Smooth muscle cell of the brain vasculature (primary cell): Measurements from ENCODE around the gene AKAP8.

Experiments
- DNase-seq: peaks from one replicate; pipeline ENCODE4 v3.0.0-alpha.2; 2012; ENCODE audit warnings: low read depth, low spot score

AKAP8 gene

DNA sequence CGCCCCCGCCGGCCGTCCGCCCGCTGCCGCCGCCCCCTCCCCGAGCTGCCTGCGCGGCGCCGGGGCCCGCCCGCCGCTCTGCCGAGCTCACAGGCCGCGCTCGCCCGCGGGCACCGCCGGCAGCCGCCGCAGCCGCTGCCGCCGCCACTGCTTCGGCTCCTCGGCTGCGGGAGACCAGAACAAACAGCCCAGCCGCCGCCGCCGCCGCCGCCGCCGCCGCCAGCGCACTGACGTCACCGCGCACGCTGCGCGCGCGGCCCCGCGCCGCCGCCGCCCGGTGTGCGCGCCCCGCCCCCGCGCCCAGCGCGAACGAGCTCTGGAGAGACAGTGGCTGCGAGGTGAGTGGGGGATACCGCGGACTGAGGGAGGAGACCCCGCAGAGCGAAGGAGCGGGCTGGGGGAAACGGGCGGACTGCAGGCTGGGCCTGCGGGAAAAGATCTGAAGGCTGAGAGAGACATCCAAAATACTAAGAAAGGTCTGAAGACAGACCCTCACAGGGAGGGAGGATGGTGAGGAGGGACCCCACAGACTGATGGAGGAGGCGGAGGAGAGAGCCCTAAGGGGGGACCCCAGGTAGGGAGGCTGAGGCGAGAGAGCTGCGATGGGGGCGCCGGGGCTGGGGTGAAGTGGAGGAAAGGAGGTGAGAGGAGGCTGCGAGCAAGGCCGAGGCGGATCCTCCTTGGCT, 47.1 kb downstream of the AKAP8 start, which contains the start of gene BRD4:
BRD4 (minus strand) TSS at position 229 of the 686 bp plus-strand sequence. CDS start 59,440 bp downstream, outside the sequence.
- DNase-seq = no peak

DNA sequence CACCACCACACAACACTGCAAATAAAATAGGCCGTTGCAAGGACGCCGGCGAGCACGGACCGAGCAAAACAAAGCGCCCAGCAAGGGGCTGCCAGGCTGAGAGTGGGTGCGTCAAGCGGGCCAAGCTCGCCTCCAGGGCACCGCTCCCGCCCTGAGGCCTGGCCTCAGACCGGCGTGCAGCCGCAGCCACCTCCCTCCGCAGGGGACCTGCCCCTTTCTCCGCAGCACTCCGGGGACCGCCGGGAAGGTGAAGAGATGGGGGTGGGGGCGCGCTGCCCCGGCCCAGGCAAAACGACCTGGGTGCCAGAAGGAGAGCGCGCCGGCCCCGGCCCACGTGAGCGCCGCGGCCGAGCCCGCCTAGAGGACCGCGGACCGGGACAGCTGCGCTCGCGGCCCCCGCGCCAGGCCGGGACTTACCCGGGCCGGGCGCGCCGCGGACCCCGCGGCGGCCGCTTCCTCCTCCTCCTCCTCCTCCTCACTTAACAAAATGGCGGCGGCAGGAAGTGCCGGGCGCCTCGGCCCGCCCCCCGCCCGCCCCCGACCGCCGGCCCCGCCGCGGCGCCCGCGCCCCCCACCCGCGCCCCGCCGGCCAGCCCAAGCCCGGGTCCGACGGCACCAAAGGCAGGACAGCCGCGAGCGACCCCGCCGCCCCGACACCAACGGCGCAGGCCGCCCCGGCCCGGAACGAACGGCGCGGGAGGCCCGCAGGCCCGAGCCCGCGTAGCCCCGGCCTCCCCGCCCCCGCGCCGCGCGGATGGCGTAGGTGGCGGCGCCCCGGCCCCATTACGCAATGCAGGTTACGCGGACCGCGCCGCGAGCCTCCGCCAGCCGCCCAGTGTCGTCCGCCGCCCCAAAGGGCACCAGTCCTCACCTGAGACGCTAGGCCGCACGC, 47.9 kb downstream of the AKAP8 start:
- DNase-seq = no peak

DNA sequence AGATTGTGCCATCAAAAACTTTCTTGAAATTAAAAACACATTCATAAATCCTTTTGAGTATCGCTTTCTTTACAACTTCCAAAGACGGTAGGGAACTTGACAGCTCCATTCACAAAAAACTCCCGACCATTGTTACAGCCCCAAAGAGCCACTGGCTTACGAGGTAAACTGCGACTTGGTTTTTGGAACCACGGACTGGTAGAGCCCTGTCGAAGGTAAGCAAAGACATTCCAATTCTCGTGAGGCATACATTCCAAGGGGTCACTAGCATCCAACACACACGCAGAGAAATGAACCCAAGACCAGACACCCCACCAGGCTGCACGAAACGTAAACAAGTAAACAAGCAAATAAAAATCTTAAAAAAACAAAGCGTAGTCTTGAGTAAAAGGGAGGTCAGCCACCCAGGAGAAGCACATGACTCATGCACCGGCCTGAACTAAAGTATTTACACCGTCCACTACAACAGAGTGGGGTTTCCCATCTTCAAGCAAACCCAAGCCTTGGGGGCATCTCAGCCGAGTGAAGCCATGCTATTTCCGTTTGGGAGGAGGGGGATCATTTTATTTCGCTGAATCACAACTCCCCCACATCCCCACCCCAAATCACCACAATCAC, 48.7 kb downstream of the AKAP8 start:
- no peak for DNase-seq

DNA sequence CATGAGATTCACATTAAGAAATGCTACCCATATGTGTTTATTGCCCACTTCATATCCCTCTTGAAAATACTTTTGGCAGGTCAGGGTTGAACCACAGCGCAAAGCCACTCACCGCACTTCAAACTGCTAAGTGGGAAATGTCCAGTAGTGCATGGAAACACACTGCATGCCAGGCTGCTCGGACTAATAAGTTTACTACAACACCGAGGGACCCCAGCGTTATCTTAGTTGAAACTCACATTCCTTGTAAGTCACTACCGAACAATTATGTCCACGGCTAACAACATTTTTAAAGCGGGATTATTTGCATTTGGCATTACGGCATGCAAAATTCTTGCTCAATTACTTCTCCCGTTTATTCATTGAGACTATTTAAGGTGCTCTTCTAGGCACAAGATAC, 51.3 kb downstream of the AKAP8 start:
- DNase-seq = no peak

DNA sequence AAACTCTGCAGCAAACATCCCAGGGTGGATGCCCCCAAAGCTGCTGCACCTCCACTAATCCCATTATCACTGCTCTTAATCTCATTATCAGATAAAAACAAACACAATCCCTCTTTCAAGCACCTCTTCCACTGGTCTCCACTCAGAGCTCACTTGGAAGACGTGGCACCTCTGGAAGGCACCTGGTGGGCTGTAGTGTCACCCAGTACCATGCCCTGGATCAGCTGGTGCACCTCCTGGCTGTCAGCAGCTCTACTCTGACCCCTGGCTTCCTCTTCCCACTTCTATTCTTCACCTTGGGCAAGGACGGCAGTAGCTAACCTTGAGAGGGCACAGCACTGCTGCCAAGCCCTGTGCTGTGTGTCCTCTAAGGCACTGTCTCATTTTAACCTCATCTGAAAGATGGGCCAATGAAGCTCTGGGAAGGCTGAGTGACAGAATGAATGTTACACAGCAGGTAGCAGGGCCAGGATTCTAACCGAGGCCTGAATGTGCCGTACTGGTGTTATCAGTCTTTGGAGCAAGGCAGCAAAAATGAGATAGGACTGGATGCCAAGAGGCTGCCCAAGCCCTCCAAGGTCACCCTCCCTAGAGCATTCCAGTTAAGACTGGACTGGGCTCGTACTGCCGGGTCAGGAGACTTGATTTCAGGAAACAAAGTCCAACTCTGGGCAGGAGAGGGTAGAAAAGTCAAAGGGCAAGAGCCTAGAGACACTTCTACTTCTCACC, 54.6 kb downstream of the AKAP8 start:
- DNase-seq = no peak

DNA sequence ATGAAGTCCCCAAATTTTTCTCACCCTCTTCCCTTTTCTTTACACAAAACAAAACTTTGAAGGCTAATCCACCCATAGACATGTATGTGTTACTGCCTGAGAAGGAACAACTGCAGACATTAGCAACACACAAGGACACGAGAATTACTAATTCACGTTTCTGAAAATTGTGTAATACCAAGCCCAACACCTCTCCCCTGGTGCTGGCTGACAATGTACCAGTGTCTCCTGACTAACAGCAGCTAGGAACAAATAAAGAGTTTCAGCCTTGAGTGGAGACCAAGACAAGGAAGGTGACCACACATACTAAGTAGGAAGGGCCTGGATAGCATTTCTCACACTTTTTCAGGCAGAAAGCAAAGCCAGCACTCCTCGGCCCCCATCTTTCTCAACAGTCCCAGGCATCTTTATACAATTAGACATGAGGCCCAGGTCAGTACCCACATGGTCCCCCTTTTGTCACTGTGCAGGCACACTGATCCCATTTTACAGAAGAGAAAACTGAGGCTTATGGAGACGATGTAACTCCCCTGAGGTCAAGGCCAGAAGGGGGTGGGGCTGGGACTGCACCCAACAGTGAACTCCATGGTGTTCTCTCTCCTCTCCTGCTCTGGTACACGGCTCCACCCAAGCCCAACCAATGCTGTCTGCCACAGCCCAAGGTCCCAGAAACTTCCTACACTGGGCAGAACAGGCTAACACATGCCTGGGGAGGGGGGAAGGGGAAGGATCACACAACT, 55.9 kb downstream of the AKAP8 start:
- no peak for DNase-seq

DNA sequence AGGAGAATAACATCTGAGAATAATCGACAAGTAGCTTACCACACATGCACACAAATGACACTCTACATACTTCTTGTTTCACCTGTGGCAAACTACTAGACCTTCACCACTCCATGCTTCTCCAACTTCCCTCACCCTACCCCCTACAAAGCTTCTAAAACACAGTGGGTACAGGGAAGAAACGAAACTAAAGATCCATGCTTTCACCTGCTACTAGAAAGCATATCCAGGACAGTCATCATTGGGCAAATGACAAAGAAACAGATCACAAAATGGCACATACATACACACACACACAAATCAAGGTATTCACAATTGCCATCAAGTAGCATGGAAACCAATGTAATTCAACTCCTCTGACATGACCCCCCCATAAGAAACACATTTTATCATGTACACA, 57.8 kb downstream of the AKAP8 start:
- DNase-seq = no peak

DNA sequence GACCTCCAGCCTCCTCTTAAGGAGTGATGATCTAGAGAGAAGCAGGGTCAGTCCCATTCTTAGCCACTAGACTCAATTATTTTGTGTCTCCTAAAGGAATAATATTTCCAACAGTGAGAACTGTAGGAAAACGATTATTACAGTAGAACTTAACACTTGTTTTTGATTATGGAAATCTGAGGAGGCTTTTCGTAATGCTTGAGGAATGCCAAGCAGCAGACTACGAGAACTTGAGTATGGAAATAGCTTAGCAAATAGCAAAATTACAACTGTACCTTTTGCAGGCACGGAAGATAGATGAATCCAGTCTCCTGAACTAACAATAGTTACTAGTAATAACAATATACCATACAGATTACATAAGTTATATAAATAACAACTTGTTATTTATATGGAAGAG, 59.5 kb downstream of the AKAP8 start:
- DNase-seq = no peak

DNA sequence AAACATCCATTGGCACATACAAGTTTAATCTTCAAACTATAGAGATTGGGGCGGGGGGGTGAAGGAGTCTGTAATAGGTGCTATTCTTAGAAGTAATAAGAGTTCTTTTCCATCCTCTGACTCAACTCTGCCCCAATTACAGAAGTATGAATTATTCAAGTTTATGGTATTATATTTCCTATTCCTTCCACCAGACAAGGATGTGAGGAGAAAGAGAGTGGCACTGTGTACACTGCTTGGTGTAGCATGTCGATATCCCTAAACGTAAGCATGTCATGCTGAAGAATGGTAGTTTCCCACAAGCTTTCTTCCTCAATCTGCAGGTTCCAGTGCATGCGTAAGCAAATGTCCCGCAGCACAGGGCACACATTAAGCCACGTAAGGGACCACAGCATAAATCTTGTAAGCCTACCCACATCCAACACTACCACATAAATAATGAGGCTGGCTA, 61.3 kb downstream of the AKAP8 start:
- no peak for DNase-seq

DNA sequence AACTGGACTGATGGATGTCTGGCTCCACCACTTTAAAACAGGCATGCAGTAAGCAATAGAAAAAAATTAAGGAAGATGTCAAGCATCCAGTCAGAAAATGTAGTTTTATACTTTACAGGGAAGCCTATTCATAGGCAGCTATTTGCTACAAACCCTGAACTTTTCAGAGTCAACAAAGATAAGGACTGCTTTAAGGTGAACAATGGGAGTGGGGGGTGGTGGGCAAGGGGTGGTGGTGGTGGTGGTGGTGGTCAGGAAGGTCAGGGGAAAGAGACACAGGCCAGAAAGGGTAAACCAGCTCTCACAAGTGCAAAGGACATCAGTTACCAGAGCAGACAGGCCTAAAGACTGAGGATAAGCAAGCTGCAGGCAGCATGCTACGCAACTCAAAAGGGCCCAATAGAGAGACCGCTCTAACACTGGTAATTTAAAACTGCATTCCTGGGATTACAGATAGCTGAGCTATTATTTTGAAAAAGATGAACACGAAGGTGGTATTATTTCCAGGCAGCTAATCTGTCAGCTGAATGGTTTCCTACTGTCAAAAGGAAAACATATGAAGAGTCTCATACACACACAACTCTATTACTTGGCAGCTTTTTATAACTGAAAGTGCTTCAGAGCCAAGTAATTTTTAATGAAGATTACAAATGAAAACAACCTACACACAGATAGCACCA, 62.1 kb downstream of the AKAP8 start:
- DNase-seq = no peak

DNA sequence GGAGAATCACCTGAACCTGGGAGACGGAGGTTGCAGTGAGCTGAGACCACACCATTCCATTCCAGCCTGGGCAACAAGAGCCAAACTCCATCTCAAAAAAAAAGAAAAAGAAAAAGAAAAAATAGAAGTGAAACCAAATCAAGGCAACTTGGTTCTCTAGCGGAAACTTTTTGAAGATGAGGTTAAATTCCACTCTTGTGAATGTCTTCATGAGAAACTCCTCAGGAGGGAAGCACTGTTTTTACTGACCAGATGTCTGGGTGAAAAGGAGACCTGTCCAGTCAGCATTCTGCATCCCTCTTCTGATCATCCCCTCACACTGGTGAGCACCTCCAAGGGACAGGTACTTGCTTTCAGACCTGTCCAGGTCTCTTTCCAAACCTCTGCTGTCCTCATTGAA, 63.1 kb downstream of the AKAP8 start:
- DNase-seq = no peak

DNA sequence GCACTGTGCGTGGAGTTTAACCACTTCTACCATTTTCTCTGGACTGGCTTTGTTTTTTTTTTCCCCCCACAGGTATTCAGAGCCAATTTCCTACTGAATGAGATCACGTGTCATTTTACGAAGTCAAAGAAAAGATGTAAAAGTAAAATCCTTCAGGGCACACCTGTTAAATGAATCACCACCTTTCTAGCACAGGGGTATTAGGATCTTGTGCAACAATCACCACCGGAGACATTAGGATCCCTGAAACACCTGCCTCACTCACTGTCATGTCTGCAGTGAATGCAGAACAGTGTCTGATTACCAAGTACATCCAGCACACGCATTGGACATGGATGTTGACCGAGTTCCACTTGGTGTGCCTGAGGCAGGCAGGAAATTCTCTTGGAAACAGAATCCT, 64.5 kb downstream of the AKAP8 start:
- no peak for DNase-seq

DNA sequence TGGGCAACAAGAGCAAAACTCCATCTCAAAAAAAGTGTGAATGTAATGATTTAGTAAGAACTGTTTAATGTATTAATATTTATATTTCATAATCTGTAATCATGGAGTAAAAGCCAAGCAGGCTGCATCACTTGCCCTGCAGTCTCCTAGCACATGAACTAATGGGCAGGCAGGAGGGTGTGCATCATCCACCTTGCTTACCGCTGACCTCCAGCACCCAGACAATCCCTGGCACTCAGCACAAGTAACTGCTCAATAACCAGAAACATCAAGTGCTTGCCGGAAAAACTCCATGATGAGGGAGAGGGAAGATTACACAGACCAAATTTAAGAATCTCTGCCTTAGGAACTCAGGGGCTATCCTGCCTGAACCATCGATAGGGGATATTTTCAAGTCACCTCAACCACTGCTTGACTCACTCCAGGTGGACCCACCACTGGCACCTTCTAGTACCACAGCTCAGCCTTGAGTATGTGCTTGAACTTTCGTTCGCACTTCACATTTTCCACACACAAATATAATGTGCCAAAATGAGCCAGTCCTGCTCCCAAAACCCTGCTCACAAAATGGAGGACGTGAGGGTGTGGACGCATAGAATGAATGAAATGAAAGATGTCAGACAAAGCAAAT, 65.8 kb downstream of the AKAP8 start:
- no peak for DNase-seq

DNA sequence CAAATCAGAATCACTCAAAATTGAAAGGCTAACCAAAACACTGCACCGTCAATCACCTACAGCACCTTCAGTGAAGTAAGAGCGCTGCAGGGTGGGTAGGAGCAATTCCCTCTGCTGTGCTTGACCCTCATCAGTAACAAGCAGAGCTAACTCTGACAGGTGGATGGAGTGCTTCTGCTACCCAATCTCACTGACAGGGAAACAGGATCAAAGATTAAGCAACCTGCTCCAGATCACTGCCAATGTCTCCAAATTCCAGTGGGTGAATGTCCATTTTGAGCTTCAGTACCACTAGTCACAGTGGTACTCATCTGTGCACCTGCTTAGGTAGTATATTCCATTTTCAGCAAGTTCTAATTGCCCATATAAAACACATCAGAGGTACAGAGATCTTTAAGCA, 72.4 kb downstream of the AKAP8 start:
- no peak for DNase-seq

DNA sequence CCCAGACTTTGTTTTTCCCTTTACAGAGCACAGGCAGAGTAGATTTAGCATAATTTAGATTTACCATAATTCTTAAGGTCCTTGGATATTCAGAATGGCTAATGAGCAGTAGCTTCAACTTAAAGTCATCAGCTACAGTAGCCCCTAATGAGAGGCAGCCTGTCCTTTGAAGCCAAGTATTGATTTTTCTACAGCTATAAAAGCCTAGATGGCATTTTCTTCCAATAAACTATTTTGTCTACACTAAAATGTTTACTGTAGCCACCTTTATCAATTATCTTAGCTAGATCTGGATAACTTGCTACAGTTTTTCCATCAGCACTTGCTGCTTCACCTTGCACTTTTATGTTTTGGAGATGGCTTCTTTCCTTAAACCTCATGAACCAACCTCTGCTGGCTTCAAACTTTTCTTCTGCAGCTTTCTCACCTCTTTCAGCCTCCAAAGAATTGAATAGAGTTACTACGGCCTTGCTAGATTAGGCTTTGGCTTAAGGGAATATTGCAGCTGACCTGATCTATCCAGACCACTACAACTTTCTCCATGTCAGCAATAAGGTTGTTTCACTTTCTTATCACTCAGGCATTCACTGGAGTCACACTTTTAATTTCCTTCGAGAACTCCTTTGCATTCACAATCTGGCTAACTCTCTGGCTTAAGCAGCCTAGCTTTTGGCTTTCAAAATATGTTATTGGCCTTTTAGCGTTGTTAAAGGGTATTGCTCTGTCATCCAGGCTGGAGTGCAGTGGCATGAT, 73.8 kb downstream of the AKAP8 start:
- DNase-seq = no peak

DNA sequence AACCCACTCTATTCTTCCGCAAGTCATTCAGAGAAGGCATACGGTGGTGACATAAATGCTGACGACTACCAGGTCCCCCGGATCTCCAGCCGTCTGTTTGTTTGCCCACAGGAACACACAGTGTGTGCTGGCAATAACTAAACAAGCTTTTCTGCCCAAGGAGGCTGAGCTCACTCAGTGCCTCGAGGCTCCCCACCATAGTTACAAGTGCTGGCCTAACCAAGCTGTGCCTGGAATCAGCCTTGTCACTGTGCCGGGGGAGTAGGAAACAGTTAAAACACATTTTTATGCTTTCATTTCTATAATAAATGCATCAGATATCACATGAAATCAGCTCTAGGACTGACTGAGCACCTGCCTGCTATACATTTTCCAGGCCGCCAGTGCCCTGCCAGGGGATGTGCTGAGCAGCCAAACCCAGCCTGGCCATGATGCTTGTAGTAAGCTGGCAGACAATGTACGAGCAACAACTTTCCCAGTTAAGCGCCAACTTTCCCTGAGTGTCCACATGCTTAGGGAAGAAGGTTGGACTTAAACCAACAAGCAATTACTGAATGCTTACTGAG, 75.4 kb downstream of the AKAP8 start:
- no peak for DNase-seq
